Cardiac fibroblast (primary cell): ENCODE measurements around the gene OTULIN.

Experiments used
- DNase-seq, 2 donors: peaks; one replicate each; pipeline versions ENCODE4 v3.0.0 to v3.0.0-alpha.2; 2010; ENCODE audit warnings: low read depth in 2 of 2
- H3K4me3 ChIP-seq, 2 donors: replicated peaks in 1 of 2; 1 replicate in 1 of 2; 2 replicates in 1 of 2; pipeline ENCODE4 v1.5.1; 2011; ENCODE audit warnings: low read depth in 2 of 2, low read length in 2 of 2, mild to moderate bottlenecking in 2 of 2, moderate library complexity in 1 of 2
- CTCF ChIP-seq: IDR thresholded peaks from one replicate; pipeline ENCODE4 v1.5.1; 2011; ENCODE audit warnings: low read depth, mild to moderate bottlenecking, low read length, inconsistent platforms

OTULIN gene

GRCh38 chr5:14676320-14676719 is 11.8 kb downstream of the OTULIN start:
- H3K4me3 ChIP-seq: no peak overlapping the region
- no peak for TF ChIP-seq CTCF

DNA sequence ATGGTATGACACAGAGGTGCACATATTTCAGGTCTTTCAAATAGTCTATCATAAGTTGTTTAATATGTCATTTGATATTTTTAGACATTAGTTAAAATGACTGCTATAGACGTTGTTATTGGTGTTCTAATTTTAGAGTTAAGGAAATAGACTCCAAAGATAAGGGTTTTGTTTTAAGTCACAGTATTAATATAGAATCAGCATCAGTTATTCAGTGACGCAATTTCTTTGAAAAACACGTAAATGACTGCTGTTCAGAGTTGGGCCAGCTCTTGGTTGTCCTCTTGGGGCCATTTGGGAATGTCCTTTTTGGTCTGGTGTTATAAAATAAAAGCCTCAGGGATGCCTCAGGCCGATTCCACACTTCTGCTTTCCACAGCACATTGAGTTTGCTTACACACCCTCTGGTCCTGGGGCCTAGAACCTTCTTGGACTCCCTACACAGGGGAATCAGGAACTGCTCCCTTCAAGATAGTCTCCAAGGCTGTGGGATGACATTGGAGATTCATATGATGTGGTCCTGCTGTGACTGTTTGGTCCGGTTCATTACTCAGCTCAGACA is 14.3 kb downstream of the OTULIN start:
- no peak for DNase-seq
- no peak overlapping the region for H3K4me3 ChIP-seq
- TF ChIP-seq CTCF: no peak

More at GRCh38 chr5:14676320-14676719, 11.8 kb downstream of the OTULIN start:
- DNase-seq: peak; percentile 45 to 70

DNA sequence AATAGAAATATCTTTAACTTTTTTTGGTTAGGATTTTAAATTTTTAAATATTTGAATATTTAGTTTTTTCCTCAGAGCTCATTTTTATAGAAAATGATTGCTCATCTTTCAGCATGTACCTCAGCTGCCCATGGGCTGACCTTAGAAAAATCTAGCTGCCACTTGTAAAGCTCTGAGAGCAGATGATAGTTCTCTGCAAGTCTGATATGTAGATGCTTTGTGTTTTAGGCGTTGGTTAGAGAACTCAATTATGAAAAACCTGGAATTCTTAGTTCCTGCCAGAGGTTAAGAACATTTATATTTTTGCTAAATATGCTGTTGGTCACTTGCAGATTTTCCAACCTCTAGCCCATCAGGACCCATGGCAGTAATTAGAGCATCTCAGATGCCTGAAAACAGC is 15.1 kb downstream of the OTULIN start:
- no peak for DNase-seq
- no peak for TF ChIP-seq CTCF

GRCh38 chr5:14681236-14681752 is 16.8 kb downstream of the OTULIN start:
- no peak for TF ChIP-seq CTCF
- DNase-seq: no peak
- no peak overlapping the region for H3K4me3 ChIP-seq

More for the DNA sequence above, 15.1 kb downstream of the OTULIN start:
- H3K4me3 ChIP-seq: no peak overlapping the region

- no peak for DNase-seq
- TF ChIP-seq CTCF: no peak
- no peak overlapping the region for H3K4me3 ChIP-seq
Measured at GRCh38 chr5:14683906-14684455, 19.5 kb downstream of the OTULIN start.

DNA sequence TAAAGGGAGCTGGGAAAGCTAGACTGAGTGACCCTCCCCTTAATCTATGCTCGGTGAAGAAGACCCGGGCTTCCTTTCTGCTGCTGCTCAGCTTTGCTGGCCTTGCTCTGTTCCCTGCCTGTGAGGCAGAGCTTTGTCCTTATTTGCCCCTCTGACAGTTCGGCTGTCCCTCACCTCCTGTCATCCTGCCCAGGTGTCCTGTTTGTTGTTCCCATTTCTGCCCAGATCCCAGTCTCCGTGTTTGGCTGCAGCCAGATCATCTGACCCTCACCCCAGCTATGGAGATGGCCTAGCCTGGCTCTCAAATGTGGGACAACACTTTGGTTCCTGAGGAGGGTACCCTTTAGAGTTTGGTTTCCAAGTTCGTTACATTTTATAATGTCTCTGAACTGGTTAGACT is 20.2 kb downstream of the OTULIN start:
- TF ChIP-seq CTCF: no peak

More for the DNA sequence above, 20.2 kb downstream of the OTULIN start:
- no peak for DNase-seq
- no peak overlapping the region for H3K4me3 ChIP-seq
